CD4-positive, alpha-beta T cell (primary cell): ENCODE measurements around the gene NEK3. TPM values are rescaled to one million over a fixed set of nuclear protein-coding genes. Genes with fewer than 3 reads are reported as not detected.

Experiments used
- ATAC-seq: fragments of 200-7000 bp; cut with Tn5 transposase; one replicate; pipeline ENCODE4 v1.10.0; 2022; ENCODE audit warnings: mild to moderate bottlenecking; ENCODE audit not compliant: poor library complexity
- CTCF ChIA-PET: fragments of 350-600 bp; sonication (Branson Sonifier 250); formaldehyde crosslinking; loops from one replicate; lab custom pipeline; 2021; ENCODE audit warnings: antibody characterized with exemption, inconsistent platforms; lab: Charles Lee
- POLR2A ChIA-PET: fragments of 350-600 bp; sonication (Branson Sonifier 250); formaldehyde crosslinking; loops from one replicate; lab custom pipeline; 2021; ENCODE audit warnings: antibody characterized with exemption, inconsistent platforms; lab: Charles Lee
- DNase-seq, 14 experiments: peaks; one replicate each; pipeline ENCODE4 v3.0.0-alpha.2; 2013 to 2020; ENCODE audit warnings: mixed read lengths in 2 of 14
- H3K27ac ChIP-seq, 2 donors: one replicate each; pipeline versions ENCODE4 v1.5.1 to v1.7.0; 2013; ENCODE audit warnings: low read length in 2 of 2, low read depth in 1 of 2, mild to moderate bottlenecking in 1 of 2
- H3K27me3 ChIP-seq, 2 experiments: 1 replicate in 1 of 2; 2 replicates in 1 of 2; pipeline versions ENCODE4 v1.6.1 to v1.7.0; 2013; ENCODE audit warnings: low read length in 2 of 2, control low read depth in 1 of 2, mild to moderate bottlenecking in 1 of 2, moderate library complexity in 1 of 2; ENCODE audit not compliant: insufficient read depth in 2 of 2, control insufficient read depth in 1 of 2
- H3K36me3 ChIP-seq: one replicate; pipeline ENCODE4 v1.6.1; 2013; ENCODE audit warnings: low read length, control low read depth; ENCODE audit not compliant: insufficient read depth
- H3K4me1 ChIP-seq: one replicate; pipeline ENCODE4 v1.6.1; 2013; ENCODE audit warnings: low read length, control low read depth; ENCODE audit not compliant: insufficient read depth
- H3K4me3 ChIP-seq: one replicate; pipeline ENCODE4 v1.5.1; 2013; ENCODE audit warnings: mild to moderate bottlenecking, low read length, moderate library complexity
- H3K9me3 ChIP-seq, 2 experiments: 1 replicate in 1 of 2; 2 replicates in 1 of 2; pipeline versions ENCODE4 v1.6.1 to v1.7.0; 2013; ENCODE audit warnings: low read length in 2 of 2, mild to moderate bottlenecking in 2 of 2, control low read depth in 1 of 2, moderate library complexity in 1 of 2; ENCODE audit not compliant: control insufficient read depth in 1 of 2, insufficient read depth in 1 of 2
- H3K27ac Mint-ChIP-seq: one replicate; pipeline ENCODE4 v1.8.0; 2020; ENCODE audit warnings: mixed read lengths
- H3K27me3 Mint-ChIP-seq: one replicate; pipeline ENCODE4 v1.8.0; 2021; ENCODE audit warnings: mixed read lengths
- H3K36me3 Mint-ChIP-seq: one replicate; pipeline ENCODE4 v1.8.0; 2021; ENCODE audit warnings: low read depth, mixed read lengths
- H3K4me1 Mint-ChIP-seq: one replicate; pipeline ENCODE4 v1.8.0; 2021; ENCODE audit warnings: low read depth, mixed read lengths
- H3K4me3 Mint-ChIP-seq: one replicate; pipeline ENCODE4 v1.8.0; 2020; ENCODE audit warnings: mild to moderate bottlenecking, mixed read lengths
- H3K9me3 Mint-ChIP-seq: one replicate; pipeline ENCODE4 v1.8.0; 2020; ENCODE audit warnings: mixed read lengths
- intact Hi-C, 2 experiments: fragments of 100-400 bp; cut with DNase I in 1 of 2; cut with micrococcal nuclease in 1 of 2; formaldehyde crosslinking; loops; one replicate each; pipeline versions ENCODE4 v1.15.1 to v1.9.0; 2023 to 2025; cut with DNase I, micrococcal nuclease
- total RNA-seq, 174 experiments: library from RNA in 2 of 174; stranded (reverse) in 2 of 174; gene quantifications; one replicate each; pipeline ENCODE4 v1.2.3 and lab custom pipeline; 2021 to 2026
- TF ChIP-seq, protein P1 (sequence below): fragments of 200-600 bp; IDR thresholded peaks from one replicate; pipeline ENCODE4 v1.8.0; 2022; ENCODE audit warnings: antibody characterized with exemption, mild to moderate bottlenecking

NEK3 gene
- total RNA-seq, 2 experiments from 2014 or later, result 7.0 TPM

DNA sequence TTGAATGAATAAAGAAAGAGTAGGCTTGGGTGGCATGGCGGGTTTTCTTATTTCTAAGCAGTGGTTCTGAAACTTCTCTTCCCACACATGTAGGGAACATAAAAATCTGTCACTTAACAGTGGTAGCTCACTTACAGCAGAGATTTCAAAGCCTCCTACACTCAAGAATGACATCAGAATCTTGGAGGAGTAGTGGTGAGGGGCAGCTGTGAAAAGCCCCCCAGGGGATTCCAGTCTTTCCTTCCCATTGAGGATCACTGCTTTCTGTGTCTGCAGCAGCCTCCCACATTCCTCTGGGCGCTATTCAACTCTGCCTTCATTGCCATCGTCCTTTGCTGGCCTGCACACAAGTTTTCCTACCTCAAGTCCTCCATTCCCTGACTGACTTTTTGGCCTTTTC, 21.9 kb downstream of the NEK3 start:
- ChIA-PET POLR2A (no interaction called here), CTCF (no interaction called here)
- Histone ChIP-seq H3K4me3 (no peak overlapping the region), H3K27me3 (no peaks in the 10 kb centered on the region), H3K27ac (no peak overlapping the region), H3K4me1 (no peaks in the 10 kb centered on the region), H3K9me3 (no peaks in the 10 kb centered on the region), H3K36me3 (no peaks in the 10 kb centered on the region)
- ATAC-seq (no peak), DNase-seq (no peak)
- intact Hi-C loops, result no loop called here
- Mint-ChIP-seq H3K4me3 (no peak overlapping the region), H3K27ac (no peak overlapping the region), H3K4me1 (no peaks in the 10 kb centered on the region), H3K36me3 (peaks cover 57% of the 10 kb centered on the region), H3K27me3 (no peaks in the 10 kb centered on the region), H3K9me3 (no peaks in the 10 kb centered on the region)
- TF ChIP-seq, protein P1, sequence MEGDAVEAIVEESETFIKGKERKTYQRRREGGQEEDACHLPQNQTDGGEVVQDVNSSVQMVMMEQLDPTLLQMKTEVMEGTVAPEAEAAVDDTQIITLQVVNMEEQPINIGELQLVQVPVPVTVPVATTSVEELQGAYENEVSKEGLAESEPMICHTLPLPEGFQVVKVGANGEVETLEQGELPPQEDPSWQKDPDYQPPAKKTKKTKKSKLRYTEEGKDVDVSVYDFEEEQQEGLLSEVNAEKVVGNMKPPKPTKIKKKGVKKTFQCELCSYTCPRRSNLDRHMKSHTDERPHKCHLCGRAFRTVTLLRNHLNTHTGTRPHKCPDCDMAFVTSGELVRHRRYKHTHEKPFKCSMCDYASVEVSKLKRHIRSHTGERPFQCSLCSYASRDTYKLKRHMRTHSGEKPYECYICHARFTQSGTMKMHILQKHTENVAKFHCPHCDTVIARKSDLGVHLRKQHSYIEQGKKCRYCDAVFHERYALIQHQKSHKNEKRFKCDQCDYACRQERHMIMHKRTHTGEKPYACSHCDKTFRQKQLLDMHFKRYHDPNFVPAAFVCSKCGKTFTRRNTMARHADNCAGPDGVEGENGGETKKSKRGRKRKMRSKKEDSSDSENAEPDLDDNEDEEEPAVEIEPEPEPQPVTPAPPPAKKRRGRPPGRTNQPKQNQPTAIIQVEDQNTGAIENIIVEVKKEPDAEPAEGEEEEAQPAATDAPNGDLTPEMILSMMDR, result no peak

DNA sequence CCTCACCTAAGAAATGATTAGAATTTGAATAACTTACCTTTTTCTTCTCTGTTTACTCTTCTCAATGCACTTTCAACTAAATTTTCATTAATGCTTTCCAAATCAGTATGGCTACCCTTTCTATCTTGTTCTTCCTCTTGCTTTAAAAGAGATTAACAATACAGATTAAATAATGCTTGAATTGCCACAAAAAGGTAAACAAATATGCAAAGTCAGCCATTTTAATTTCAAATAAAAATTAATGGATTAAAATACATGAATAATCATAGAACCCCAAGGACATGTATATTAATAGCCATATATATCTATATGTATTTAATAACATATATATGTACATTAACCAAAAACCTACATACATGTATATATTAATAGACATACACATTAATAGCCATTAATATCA, 22.6 kb downstream of the NEK3 start:
- no peaks in the 10 kb centered on the region for H3K36me3 ChIP-seq
- H3K4me1 ChIP-seq, result no peaks in the 10 kb centered on the region
- H3K9me3 ChIP-seq, result no peaks in the 10 kb centered on the region
- no peak overlapping the region for H3K27ac ChIP-seq
- no peak overlapping the region for H3K4me3 ChIP-seq
- CTCF ChIA-PET, result no interaction called here
- H3K27me3 ChIP-seq, result no peaks in the 10 kb centered on the region
- intact Hi-C loops, result no loop called here
- POLR2A ChIA-PET, result no interaction called here
- no peak overlapping the region for H3K4me3 Mint-ChIP-seq
- H3K36me3 Mint-ChIP-seq, result peaks cover 60% of the 10 kb centered on the region
- no peaks in the 10 kb centered on the region for H3K4me1 Mint-ChIP-seq
- H3K9me3 Mint-ChIP-seq, result no peaks in the 10 kb centered on the region
- TF ChIP-seq, protein P1, result no peak
- no peaks in the 10 kb centered on the region for H3K27me3 Mint-ChIP-seq
- H3K27ac Mint-ChIP-seq, result no peak overlapping the region
- DNase-seq (no peak), ATAC-seq (no peak)

DNA sequence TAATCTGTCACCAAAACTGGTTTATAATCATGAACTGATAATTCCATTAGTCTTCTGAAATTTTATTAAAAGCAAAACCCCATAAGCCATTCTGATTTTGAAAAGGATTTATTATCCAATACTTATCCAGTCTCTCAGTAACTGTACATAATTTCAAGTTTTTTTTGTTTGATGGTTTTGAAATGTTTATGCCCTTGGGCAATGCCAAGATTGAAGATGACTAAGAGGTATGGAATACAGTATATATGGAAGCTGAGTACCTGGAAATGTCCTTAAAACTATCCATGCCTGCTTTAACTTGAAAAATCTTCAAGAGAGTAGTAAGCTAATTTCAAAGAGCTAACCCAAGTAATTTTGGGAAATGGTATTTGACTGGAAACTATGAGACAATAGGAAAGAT, 28.8 kb downstream of the NEK3 start:
- Mint-ChIP-seq H3K9me3 (no peaks in the 10 kb centered on the region), H3K4me3 (peak overlapping the region; percentile 17), H3K27me3 (no peaks in the 10 kb centered on the region), H3K36me3 (peaks cover 36% of the 10 kb centered on the region), H3K27ac (no peak overlapping the region), H3K4me1 (peaks cover 20% of the 10 kb centered on the region)
- intact Hi-C loops, result no loop called here
- Histone ChIP-seq H3K4me1 (peaks cover 19% of the 10 kb centered on the region), H3K9me3 (no peaks in the 10 kb centered on the region), H3K4me3 (no peak overlapping the region), H3K27ac (no peak overlapping the region), H3K36me3 (no peaks in the 10 kb centered on the region), H3K27me3 (peaks cover 3 to 5% of the 10 kb centered on the region in 2 experiments)
- ChIA-PET CTCF (no interaction called here), POLR2A (no interaction called here)
- TF ChIP-seq, protein P1, result no peak
- DNase-seq, result no peak
- no peak for ATAC-seq
